Neutrophil (primary cell): Measurements from ENCODE around the gene KRT16.
"Not testable (repeated sequence)": the region's sequence is repeated elsewhere in the genome, so short reads cannot be mapped to it uniquely, and the experiment has no call there.

Source experiments
- H3K27ac ChIP-seq: fragments of 200-600 bp; sonication (generic); 2 replicates; pipeline ENCODE4 v1.5.1; 2016; ENCODE audit warnings: mild to moderate bottlenecking, moderate library complexity
- H3K27me3 ChIP-seq: fragments of 200-600 bp; sonication (generic); 2 replicates; pipeline ENCODE4 v1.6.0; 2016; ENCODE audit warnings: mild to moderate bottlenecking
- H3K36me3 ChIP-seq: fragments of 200-600 bp; sonication (generic); 2 replicates; pipeline ENCODE4 v1.5.1; 2017
- H3K4me1 ChIP-seq, 2 experiments: fragments of 200-600 bp in 1 of 2; sonication (generic) in 1 of 2; 1 replicate in 1 of 2; 2 replicates in 1 of 2; pipeline versions ENCODE4 v1.5.1 to v1.6.1; 2013 to 2016; ENCODE audit warnings: low read depth in 1 of 2, low read length in 1 of 2, mild to moderate bottlenecking in 1 of 2, moderate library complexity in 1 of 2; ENCODE audit not compliant: control insufficient read depth in 1 of 2, insufficient read depth in 1 of 2
- H3K4me3 ChIP-seq, 2 experiments: fragments of 200-600 bp in 1 of 2; sonication (generic) in 1 of 2; 1 replicate in 1 of 2; 2 replicates in 1 of 2; pipeline ENCODE4 v1.5.1; 2013 to 2016; ENCODE audit warnings: low read depth in 1 of 2, low read length in 1 of 2, mild to moderate bottlenecking in 1 of 2, moderate library complexity in 1 of 2
- H3K9me3 ChIP-seq: fragments of 200-600 bp; sonication (generic); 2 replicates; pipeline ENCODE4 v1.5.1; 2016
- CTCF ChIP-seq: fragments of 200-600 bp; sonication (generic); IDR thresholded peaks from 2 replicates; pipeline ENCODE4 v1.5.1; 2016; ENCODE audit warnings: antibody characterized with exemption

KRT16 gene

DNA sequence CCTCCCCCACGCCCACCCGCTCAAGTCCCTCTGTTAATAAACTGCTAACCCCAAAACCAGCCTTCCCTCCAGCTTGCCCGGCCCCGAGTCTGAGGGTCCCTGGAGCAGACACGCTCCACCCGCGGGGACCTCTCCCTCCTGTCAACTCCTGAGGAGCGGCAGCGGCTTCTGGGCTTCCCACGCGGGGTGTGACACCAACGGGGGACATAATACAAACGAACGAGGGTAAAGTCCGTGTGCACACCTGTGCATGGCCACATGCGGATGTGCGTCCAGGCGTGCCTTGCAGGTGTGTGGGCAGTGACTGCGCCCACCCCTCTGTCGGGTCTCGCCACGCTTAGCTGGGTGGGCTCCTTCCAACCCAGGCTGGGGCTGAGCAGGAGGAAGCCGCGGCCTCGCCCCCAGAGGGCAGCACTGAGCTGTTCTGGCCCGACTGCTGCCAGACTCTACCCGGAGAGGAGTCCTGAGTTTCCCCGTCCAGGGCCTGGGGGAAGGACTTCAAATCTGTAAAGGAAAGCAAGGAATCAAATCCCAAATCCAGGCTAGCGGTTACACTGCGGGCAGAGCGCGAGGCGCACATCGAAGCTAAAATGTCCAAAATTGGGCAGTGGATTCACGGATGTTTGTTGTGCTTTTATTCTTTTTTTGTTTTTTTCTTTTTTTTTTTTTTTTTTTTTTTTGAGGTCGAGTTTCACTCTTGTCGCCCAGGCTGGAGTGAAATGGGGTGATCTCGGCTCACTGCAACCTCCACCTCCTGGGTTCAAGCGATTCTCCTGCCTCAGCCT, 36.0 kb upstream of the KRT16 start:
- H3K9me3 ChIP-seq: no peaks in the 10 kb centered on the region
- TF ChIP-seq CTCF: peak; percentile 85
- no peaks in the 10 kb centered on the region for H3K27me3 ChIP-seq
- H3K4me1 ChIP-seq: peaks cover 30 to 33% of the 10 kb centered on the region in 2 experiments
- no peak overlapping the region for H3K27ac ChIP-seq
- peak overlapping the region; percentile 52 to 64 for H3K4me3 ChIP-seq
- no peaks in the 10 kb centered on the region for H3K36me3 ChIP-seq

DNA sequence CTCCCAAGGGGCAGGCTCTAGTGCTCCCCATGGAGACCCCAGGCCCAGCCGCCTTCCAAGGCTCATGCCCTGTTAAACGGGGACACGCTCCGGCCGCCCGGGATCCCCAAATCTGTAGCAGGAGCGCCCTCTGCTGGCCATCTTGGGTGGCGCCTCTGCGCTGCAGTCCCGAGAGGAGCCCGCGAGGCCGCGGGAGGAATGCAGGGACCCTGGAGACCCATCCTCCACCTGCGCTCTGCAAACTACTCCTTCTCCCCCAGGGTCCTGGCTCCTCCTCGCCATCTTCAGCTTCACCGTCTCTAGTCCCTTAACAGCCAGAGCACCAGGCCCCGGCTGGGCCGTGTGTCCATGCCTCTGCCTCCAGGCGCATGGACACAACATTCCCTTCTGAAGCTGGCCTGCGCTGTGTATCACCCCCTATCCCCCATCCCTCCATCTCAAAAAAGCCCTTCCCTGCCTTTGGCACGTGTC, 35.4 kb upstream of the KRT16 start:
- no peak overlapping the region for H3K27ac ChIP-seq
- no peaks in the 10 kb centered on the region for H3K36me3 ChIP-seq
- peak; percentile 90 for TF ChIP-seq CTCF
- peaks cover 30 to 33% of the 10 kb centered on the region in 2 experiments for H3K4me1 ChIP-seq
- H3K9me3 ChIP-seq: no peaks in the 10 kb centered on the region
- H3K27me3 ChIP-seq: no peaks in the 10 kb centered on the region
- H3K4me3 ChIP-seq: peak overlapping the region; percentile 52 to 64

DNA sequence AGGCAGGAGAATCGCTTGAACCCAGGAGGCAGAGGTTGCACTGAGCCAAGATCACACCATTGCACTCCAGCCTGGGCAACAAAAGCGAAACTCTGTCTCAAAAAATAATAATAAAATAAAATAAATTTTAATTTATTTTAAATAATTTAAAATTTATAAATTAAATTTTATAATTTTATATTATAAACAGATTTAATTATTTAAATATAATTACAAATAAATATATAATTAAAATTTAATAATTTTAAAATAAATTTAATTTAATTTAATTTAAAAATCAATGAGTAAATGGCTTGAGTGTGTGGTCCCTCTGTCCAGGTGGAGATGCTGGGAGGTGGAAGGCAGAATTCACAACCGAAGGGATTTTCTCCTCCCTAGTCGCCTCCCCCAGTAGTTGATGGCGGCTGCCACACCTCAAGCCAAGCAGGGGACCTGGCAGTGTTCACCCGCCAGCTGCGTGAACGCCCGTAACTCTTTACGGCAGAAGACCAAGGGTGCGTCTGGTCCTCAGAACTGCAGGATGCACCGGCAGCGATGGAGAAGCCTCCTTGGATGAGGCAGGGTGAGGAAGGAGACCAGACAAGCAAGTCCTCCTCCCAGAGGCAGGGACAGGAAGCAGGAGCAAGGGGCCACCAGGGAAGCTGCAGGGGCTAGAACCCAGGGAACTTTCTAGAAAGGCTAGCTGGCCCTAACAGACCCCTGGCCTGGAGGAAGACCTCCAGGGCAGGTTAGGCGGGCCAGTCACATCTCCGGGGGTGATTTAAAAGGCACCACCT, 34.7 kb upstream of the KRT16 start:
- no peak overlapping the region for H3K27ac ChIP-seq
- no peaks in the 10 kb centered on the region for H3K27me3 ChIP-seq
- H3K4me1 ChIP-seq: peaks cover 30 to 33% of the 10 kb centered on the region in 2 experiments
- H3K36me3 ChIP-seq: no peaks in the 10 kb centered on the region
- H3K9me3 ChIP-seq: no peaks in the 10 kb centered on the region
- H3K4me3 ChIP-seq: no peak overlapping the region
- no peak for TF ChIP-seq CTCF

DNA sequence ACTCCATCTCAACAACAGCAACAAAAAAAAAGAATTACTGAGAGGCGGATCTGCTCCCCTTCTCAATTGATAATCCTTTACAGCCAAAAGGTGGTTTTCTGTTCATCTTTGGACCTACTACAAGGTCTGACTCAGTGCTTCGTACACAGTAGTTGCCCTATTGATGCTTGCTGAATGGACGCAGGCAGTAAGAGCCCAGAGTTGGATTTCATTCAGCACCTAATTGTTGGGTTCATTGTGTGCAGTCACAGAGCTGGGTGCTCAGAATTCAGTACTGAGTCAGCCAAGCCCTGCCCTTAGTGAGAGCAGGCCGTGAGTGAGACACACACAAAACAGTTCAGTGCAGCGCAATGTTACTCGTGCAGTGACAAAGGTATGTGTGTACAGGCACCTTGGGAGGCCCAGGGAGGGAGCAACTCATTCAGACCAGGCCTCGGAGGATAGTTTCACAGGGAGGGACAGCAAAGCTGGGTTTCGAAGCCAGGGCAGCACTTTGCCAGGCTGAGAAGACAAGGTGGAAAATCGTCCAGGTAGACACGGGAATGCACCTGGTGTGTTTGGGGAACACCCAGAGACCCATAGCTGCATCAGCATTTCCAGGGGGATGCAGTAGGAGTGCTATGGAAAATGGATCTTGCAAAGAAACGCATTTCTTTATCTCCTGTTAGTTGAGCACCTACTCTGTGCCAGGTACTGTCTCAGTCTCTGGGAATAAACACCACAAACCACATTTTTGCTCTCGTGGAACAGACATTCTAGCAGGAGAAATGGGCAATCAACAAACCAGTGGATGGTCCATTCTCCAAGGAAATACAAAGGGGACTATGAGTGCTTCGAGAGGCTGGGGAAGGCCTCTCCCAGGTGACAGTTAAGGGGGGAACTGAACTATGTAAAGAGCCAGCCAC, 29.9 kb upstream of the KRT16 start:
- peaks cover 17 to 20% of the 10 kb centered on the region in 2 experiments for H3K4me1 ChIP-seq
- no peaks in the 10 kb centered on the region for H3K27me3 ChIP-seq
- no peak overlapping the region for H3K4me3 ChIP-seq
- no peaks in the 10 kb centered on the region for H3K9me3 ChIP-seq
- no peak for TF ChIP-seq CTCF
- no peak overlapping the region for H3K27ac ChIP-seq
- no peaks in the 10 kb centered on the region for H3K36me3 ChIP-seq

GRCh38 chr17:41640596-41640995, 28.0 kb upstream of the KRT16 start:
- not testable (repeated sequence) for H3K9me3 ChIP-seq, H3K27ac ChIP-seq, H3K36me3 ChIP-seq, H3K27me3 ChIP-seq, H3K4me3 ChIP-seq, H3K4me1 ChIP-seq
